ENCODE results near the gene BCAT1. TPM values are rescaled to one million over a fixed set of nuclear protein-coding genes. Genes with fewer than 3 reads are reported as not detected.

The BCAT1 gene
- total and polyA plus RNA-seq, 2 of the 8 experiments (the other 6 are each of a cell fraction or from before 2014, with no cell fraction given), result 19.7 to 263 TPM

DNA sequence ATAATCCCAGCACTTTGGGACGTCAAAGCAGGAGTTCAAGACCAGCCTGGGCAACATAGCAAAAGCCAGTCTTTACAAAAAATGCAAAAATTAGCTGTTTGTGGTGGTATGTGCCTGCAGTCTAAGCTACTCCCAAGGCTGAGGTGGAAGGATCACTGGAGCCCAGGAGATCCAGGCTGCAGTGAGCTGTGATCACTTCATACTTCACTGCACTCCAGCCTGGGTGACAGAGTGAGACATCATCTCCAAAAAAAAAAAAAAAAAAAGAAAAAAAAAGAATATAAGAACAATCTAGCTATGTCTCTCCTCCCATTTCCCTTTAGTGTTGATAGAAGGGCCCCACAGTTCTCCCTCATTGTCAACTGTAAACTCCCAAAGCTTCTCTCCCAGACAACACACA, 3.5 kb upstream of the BCAT1 start (continued):
- TF ChIP-seq ZNF274 (IDR thresholded peaks at IDR 0.05; ENCODE audit: borderline replicate concordance, extremely low read depth, low read length), result no peak
- no peak for TF ChIP-seq TEAD4 (IDR thresholded peaks at IDR 0.05; ENCODE audit: low read depth, low read length)

All from H1 (cell line).